ENCODE results near the gene AGBL2. TPM values are rescaled to one million over a fixed set of nuclear protein-coding genes. Genes with fewer than 3 reads are reported as not detected.
A peak's percentile ranks its signal among the peaks of the same experiment; 100 is the strongest.

AGBL2 gene
- total and polyA plus RNA-seq, 9 of the 15 experiments (the other 6 are each of a cell fraction or from before 2014, with no cell fraction given) = 0.57 to 6.5 (median 1.3) TPM

GRCh38 chr11:47656260-47656885, 58.8 kb downstream of the AGBL2 start (continued):
- TF ChIP-seq MGA (IDR thresholded peaks at IDR 0.05) (peak; percentile 19; the same call in 1 of the 2 replicates), SNAPC5 (CRISPR knock-in tag; IDR thresholded peaks at IDR 0.05) (no peak), L3MBTL2 (IDR thresholded peaks at IDR 0.05) (peak; percentile 47; the same call in 1 of the 2 replicates)

Measured in K562 (cell line).